Cardiac fibroblast (primary cell): ENCODE data around the gene TRAM2.
A peak's percentile ranks its signal among the peaks of the same experiment; 100 is the strongest.

Experiments used
- DNase-seq, 2 donors: peaks; one replicate each; pipeline versions ENCODE4 v3.0.0 to v3.0.0-alpha.2; 2010; ENCODE audit warnings: low read depth in 2 of 2
- H3K4me3 ChIP-seq, 2 donors: replicated peaks in 1 of 2; 1 replicate in 1 of 2; 2 replicates in 1 of 2; pipeline ENCODE4 v1.5.1; 2011; ENCODE audit warnings: low read depth in 2 of 2, low read length in 2 of 2, mild to moderate bottlenecking in 2 of 2, moderate library complexity in 1 of 2
- TF ChIP-seq, protein P1 (sequence below): IDR thresholded peaks from one replicate; pipeline ENCODE4 v1.5.1; 2011; ENCODE audit warnings: low read depth, mild to moderate bottlenecking, low read length, inconsistent platforms

The TRAM2 gene, protein sequence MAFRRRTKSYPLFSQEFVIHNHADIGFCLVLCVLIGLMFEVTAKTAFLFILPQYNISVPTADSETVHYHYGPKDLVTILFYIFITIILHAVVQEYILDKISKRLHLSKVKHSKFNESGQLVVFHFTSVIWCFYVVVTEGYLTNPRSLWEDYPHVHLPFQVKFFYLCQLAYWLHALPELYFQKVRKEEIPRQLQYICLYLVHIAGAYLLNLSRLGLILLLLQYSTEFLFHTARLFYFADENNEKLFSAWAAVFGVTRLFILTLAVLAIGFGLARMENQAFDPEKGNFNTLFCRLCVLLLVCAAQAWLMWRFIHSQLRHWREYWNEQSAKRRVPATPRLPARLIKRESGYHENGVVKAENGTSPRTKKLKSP

GRCh38 chr6:52577022-52577777 is at the start of gene TRAM2:
TSS of gene TRAM2 (minus strand) at chr6:52577060. CDS start at chr6:52576915, 145 bp downstream.
- peak within 1 kb of the TSS; percentile 98 for H3K4me3 ChIP-seq
- peak; percentile 78 to 91 for DNase-seq
- TF ChIP-seq, protein P1, sequence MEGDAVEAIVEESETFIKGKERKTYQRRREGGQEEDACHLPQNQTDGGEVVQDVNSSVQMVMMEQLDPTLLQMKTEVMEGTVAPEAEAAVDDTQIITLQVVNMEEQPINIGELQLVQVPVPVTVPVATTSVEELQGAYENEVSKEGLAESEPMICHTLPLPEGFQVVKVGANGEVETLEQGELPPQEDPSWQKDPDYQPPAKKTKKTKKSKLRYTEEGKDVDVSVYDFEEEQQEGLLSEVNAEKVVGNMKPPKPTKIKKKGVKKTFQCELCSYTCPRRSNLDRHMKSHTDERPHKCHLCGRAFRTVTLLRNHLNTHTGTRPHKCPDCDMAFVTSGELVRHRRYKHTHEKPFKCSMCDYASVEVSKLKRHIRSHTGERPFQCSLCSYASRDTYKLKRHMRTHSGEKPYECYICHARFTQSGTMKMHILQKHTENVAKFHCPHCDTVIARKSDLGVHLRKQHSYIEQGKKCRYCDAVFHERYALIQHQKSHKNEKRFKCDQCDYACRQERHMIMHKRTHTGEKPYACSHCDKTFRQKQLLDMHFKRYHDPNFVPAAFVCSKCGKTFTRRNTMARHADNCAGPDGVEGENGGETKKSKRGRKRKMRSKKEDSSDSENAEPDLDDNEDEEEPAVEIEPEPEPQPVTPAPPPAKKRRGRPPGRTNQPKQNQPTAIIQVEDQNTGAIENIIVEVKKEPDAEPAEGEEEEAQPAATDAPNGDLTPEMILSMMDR: no peak

DNA sequence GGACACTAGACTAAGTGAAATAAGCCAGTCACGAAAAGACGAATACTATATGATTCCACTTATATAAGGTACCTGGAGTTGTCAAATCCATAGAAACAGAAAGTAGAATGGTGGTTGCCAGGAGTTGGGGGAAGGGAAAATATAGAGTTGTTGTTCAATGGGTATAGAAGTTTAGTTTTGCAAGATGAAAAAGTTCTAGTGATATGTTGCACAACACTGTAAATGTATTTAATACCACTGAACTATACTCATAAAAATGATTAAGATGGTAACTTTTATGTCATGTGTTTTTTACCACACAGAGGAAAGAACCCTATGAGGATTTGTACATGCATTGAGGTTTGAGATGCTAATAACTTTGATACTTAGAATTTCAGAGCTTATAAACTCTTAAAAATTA is 46.0 kb upstream of the TRAM2 start:
- TF ChIP-seq, protein P1: no peak
- H3K4me3 ChIP-seq: no peak overlapping the region
- no peak for DNase-seq

- TF ChIP-seq, protein P1: no peak
- DNase-seq: no peak
- H3K4me3 ChIP-seq: no peak overlapping the region
These were observed 44.8 kb upstream of the TRAM2 start for GRCh38 chr6:52621631-52622030.

DNA sequence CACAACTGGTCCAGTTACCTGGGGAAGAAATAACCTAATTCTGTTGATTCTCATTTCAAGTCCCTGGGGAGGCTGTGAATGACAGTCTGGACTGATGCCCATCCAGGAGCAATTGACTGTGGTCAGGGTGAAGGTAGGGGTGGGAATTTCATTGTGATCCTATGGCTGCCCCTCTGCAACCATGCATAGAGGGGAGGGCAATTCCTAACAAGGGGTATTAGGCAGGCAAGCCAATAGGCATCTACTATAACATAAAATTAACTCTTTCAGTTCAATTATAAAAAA is 44.0 kb upstream of the TRAM2 start:
- peak in 1 of 2 donors; percentile 18 for DNase-seq
- no peak overlapping the region for H3K4me3 ChIP-seq
- TF ChIP-seq, protein P1: no peak

DNA sequence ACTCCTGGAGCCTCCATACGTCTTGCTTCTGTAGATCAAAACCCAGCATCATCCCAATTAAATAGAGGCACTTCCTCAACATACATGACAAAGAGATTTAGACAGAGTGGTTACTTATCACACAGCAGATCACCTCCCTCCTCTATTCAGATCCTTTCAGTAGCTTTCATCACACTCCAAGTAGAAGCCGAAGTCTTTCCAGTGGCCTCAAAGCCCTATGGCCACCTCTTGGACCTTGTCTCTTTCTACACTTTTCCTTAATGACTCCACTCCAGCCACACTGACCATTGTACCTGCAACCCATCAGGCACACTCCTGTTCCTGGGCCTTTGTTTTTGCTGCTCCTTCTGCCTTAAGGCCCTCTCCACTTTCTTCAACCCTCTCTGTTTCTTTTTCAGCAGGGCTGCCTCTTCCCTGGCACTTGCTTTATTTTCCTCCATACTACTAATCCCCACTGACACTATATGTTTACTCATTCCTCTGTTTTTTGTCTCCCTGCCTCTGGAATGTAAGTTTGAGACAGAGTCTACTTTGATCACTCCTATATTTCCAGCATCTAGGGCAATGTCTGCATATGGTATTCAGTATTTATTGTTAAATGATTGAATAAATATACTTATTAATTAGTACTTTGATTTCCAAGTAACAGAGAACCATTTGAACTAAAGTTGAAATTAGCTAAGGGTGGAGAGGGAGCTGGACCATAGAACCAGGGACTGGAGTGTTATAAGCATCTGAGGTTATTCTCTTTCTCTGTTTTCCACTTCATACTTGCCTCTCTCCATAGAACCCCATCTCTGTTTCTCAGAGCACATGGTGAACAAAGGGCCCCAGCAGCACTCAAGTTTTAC is 43.4 kb upstream of the TRAM2 start:
- no peak for DNase-seq
- H3K4me3 ChIP-seq: no peak overlapping the region
- TF ChIP-seq, protein P1: no peak

DNA sequence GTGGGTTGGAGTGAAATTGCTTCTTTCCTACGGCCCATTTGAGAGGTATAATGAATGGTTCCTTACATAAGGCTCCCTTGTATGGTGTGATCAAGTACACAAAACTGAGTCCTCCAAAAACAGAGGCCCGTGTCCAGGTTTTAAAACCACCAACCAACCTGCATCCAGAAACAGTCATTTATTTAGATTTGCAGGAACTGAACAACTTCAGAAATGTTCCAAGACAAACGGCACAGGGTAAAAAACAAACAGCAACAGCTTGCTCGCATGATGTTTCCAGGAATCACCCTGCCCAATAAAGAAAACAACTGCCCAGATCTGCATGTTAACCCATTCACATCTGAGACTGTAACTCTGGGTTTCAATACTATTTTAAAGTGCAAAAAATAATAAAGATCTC is 40.2 kb upstream of the TRAM2 start:
- TF ChIP-seq, protein P1: no peak
- no peak overlapping the region for H3K4me3 ChIP-seq
- DNase-seq: peak; percentile 29 to 55
